Omental fat pad (tissue), 4 donors: Measurements from ENCODE around the gene C2CD4D. TPM values are rescaled to one million over a fixed set of nuclear protein-coding genes. Genes with fewer than 3 reads are reported as not detected.
A peak's percentile ranks its signal among the peaks of the same experiment; 100 is the strongest.

Source experiments
- ATAC-seq: fragments of 150-250 bp; one replicate; pipeline ENCODE4 v1.9.1; 2016; ENCODE audit warnings: mild to moderate bottlenecking, moderate library complexity; ENCODE audit not compliant: low FRiP score
- DNase-seq: peaks from one replicate; pipeline ENCODE4 v3.0.0-alpha.2; 2019; ENCODE audit warnings: low spot score
- CTCF ChIP-seq, 3 donors: fragments of 450-650 bp; IDR thresholded peaks; one replicate each; pipeline ENCODE4 v1.5.1; 2016 to 2017; ENCODE audit warnings: antibody characterized with exemption in 3 of 3, mild to moderate bottlenecking in 3 of 3, moderate library complexity in 2 of 3
- total RNA-seq, 4 donors: library from RNA; depleted of rRNA; stranded (reverse); fragments of >200 nt; gene quantifications; one replicate each; pipeline ENCODE4 v1.1.0, GENCODE V29; 2016

C2CD4D gene
- total RNA-seq, 4 donors from 2014 or later, result 1.9 TPM; not detected in 3

- TF ChIP-seq CTCF (IDR thresholded peaks at IDR 0.05), result no peak
- no peak for DNase-seq
- ATAC-seq, result no peak
These were observed 6.3 kb downstream of the C2CD4D start for GRCh38 chr1:151833172-151833900.

GRCh38 chr1:151832318-151832980, 7.2 kb downstream of the C2CD4D start:
- no peak for TF ChIP-seq CTCF (IDR thresholded peaks at IDR 0.05)
- DNase-seq (peak; percentile 42), ATAC-seq (peak; percentile 58)

- no peak for DNase-seq
- no peak for TF ChIP-seq CTCF (IDR thresholded peaks at IDR 0.05)
- ATAC-seq, result peak; percentile 6
These were observed 8.0 kb downstream of the C2CD4D start, which contains the start of gene RORC for GRCh38 chr1:151831605-151832004. Gene RORC (minus strand): TSS chr1:151831802. CDS start chr1:151831764, 38 bp downstream.

GRCh38 chr1:151831256-151831591, 8.4 kb downstream of the C2CD4D start:
- DNase-seq, result no peak
- ATAC-seq, result no peak
- no peak for TF ChIP-seq CTCF (IDR thresholded peaks at IDR 0.05)

- ATAC-seq (no peak), DNase-seq (no peak)
- TF ChIP-seq CTCF (IDR thresholded peaks at IDR 0.05), result no peak
These were observed 9.6 kb downstream of the C2CD4D start for GRCh38 chr1:151830055-151830454.

GRCh38 chr1:151829352-151830046, 10.1 kb downstream of the C2CD4D start:
- DNase-seq (no peak), ATAC-seq (no peak)
- no peak for TF ChIP-seq CTCF (IDR thresholded peaks at IDR 0.05)
